ENCODE results near the gene ZNF222. TPM values are rescaled to one million over a fixed set of nuclear protein-coding genes. Genes with fewer than 3 reads are reported as not detected.

The ZNF222 gene
- total RNA-seq, 1 donor from 2014 or later = 1.7 TPM

DNA sequence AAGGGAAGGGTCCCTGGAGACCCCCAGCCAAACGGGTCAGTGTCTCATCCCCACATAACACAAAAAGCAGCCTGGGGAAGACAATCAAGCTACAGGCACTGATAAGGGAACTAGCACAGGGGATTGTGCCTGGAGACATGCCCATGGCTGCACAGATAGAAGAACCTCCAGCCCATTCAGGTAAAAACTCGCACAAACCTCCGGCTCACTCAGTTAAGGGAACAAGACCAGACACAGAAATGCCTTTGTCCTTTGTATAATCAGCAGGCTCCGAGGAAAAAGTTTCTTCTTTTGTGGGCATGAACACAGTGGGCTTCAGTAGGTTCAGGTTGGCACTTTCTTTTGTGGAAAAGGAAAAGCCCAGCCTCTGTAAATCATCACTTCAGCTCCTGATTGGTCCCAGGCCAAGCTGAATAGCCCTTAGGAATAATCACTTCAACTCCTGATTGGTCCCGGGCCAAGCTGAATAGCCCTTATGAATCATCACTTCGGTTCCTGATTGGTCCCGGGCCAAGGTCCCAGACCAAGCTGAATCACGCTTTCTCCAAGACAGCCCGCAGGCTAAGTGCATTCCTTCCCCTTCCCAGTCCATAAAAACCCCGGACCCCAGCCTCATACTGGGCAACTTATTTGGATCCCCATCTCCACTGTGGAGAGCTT, 27.4 kb upstream of the ZNF222 start:
- intact Hi-C loops (cut with DNase I) = no loop called here
- TF ChIP-seq CTCF (IDR thresholded peaks at IDR 0.05) (no peak), POLR2AphosphoS5 (IDR thresholded peaks at IDR 0.05; ENCODE audit: insufficient read depth in 1 of 2, low read depth in 1 of 2) (no peak), POLR2A (IDR thresholded peaks at IDR 0.05) (no peak)
- H3K27ac ChIP-seq = no peak overlapping the region
- peaks cover 4% of the 10 kb centered on the region for H3K9me3 ChIP-seq
- H3K36me3 ChIP-seq = peaks cover 3 to 48% of the 10 kb centered on the region in 2 donors
- no peaks in the 10 kb centered on the region for H3K27me3 ChIP-seq
- H3K4me3 ChIP-seq = no peak overlapping the region
- no peak for DNase-seq (ENCODE audit: extremely low spot score in 2 of 2)
- peaks cover 6% of the 10 kb centered on the region for H3K4me1 ChIP-seq

- peaks cover 19% of the 10 kb centered on the region for H3K4me1 ChIP-seq
- H3K36me3 ChIP-seq = peaks cover under 1 to 19% of the 10 kb centered on the region in 2 donors
- peak overlapping the region; percentile 74 to 84 for H3K4me3 ChIP-seq
- H3K27me3 ChIP-seq = no peaks in the 10 kb centered on the region
- no peak for DNase-seq (ENCODE audit: extremely low spot score in 2 of 2)
- peak overlapping the region; percentile 32 for H3K27ac ChIP-seq
- TF ChIP-seq POLR2A (IDR thresholded peaks at IDR 0.05) (no peak), CTCF (IDR thresholded peaks at IDR 0.05) (no peak), POLR2AphosphoS5 (IDR thresholded peaks at IDR 0.05; ENCODE audit: insufficient read depth in 1 of 2, low read depth in 1 of 2) (no peak)
- H3K9me3 ChIP-seq = peaks cover 3% of the 10 kb centered on the region
- intact Hi-C loops (cut with DNase I) = no loop called here
Observed at GRCh38 chr19:44002212-44002565, 23.0 kb upstream of the ZNF222 start.

DNA sequence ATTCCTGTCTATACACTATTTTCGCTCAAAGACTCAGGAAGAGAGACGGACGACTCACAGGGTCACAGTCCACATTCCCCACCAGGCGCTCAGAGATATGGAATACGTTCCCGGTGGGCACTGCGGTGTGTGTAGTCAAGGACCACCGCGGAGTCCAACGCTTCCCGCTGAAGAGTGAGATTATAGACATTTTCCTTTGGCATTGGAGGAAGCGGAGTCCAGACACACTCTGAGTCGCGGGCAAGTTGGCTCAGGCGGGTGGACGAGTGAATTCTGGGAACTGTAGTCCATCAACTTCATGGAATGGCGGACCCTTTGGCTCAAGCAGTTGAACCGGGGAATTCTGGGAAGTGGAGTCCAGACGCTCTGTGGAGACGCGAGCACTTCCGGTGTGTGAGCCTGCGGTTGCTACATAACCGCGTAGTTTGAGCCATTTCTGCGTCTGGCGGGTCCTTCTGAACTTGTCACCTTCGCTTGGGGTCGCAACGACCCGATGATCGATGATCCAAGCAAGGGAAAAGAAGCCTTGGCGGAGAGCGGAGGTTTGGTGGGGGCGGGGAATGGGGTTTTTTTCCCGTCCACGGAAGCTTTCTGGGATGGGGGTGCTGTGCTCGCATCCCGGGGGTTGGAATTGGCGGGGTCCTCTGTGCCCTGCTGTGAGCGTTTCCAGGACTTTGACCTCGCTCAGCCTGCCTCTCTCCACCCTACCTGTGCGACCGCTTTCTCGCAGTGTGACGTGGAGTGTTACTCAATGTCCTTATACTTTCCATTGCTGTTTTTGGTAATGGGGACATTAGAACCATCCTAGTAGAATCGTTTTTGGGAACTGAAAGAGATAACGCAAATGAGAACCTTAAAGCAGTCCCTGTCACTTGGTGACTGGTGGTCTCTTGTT, 22.4 kb upstream of the ZNF222 start, which contains the start of gene ZNF230:
ZNF230 (plus strand) TSS at position 392 of the 895 bp plus-strand sequence. CDS start 4,122 bp downstream, outside the sequence.
- Histone ChIP-seq H3K4me1 (peaks cover 19% of the 10 kb centered on the region), H3K36me3 (peaks cover 7 to 20% of the 10 kb centered on the region in 2 donors), H3K27ac (peak within 1 kb of the TSS; percentile 56), H3K4me3 (peak within 1 kb of the TSS; percentile 74 to 84), H3K27me3 (no peaks in the 10 kb centered on the region), H3K9me3 (peaks cover 3% of the 10 kb centered on the region)
- TF ChIP-seq CTCF (IDR thresholded peaks at IDR 0.05) (no peak), POLR2AphosphoS5 (IDR thresholded peaks at IDR 0.05; ENCODE audit: insufficient read depth in 1 of 2, low read depth in 1 of 2) (peak; percentile 73 to 98)
- peak in 1 of 2 donors; percentile 92 for DNase-seq (ENCODE audit: extremely low spot score in 2 of 2)
- intact Hi-C loops (cut with DNase I) = no loop called here

DNA sequence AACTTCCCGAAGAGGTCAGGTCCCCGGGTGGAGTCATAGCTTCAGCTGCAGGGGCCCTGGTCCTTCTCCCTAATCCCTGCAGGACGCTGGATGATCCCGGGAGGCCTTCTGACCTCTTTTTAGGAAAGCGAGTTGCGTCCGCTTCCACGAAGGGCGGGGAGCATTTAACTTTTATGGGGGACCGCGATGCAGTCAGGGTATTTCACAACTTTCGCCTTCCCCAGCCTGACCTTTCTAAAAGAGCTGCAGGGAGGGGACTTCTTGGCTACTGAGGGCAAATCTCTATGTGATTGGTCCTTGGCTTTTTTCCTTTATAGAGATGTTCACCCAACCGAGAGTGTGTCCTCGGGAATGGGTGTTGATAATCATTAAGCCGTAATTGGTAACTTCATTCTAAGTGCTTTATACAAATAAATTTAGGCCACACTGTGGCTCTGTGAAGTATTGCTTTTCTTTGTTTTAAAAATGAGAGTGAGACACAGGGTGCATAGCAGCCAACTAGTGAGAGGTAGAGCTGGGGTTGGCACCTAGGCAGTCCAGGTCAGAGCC, 21.6 kb upstream of the ZNF222 start:
- intact Hi-C loops (cut with DNase I) = no loop called here

More for the DNA sequence above, 21.6 kb upstream of the ZNF222 start:
- Histone ChIP-seq H3K4me1 (peaks cover 19% of the 10 kb centered on the region), H3K27ac (peak overlapping the region; percentile 56), H3K36me3 (peaks cover 10 to 24% of the 10 kb centered on the region in 2 donors), H3K4me3 (peak overlapping the region; percentile 74 to 84), H3K27me3 (no peaks in the 10 kb centered on the region), H3K9me3 (peaks cover 3% of the 10 kb centered on the region)
- DNase-seq (ENCODE audit: extremely low spot score in 2 of 2) = no peak
- no peak for TF ChIP-seq POLR2AphosphoS5 (IDR thresholded peaks at IDR 0.05; ENCODE audit: insufficient read depth in 1 of 2, low read depth in 1 of 2)
- no peak for TF ChIP-seq CTCF (IDR thresholded peaks at IDR 0.05)
- TF ChIP-seq POLR2A (IDR thresholded peaks at IDR 0.05) = no peak

Data from vagina (tissue), 2 donors.